Activated naive CD4-positive, alpha-beta T cell treated with anti-CD3 and anti-CD28 coated beads, Interleukin-2, amount 10 ng/mL, durations not matched to agents 7 days and 5 days (primary cell): Measurements from ENCODE around the gene MAN2C1.
"Not testable (repeated sequence)": the region's sequence is repeated elsewhere in the genome, so short reads cannot be mapped to it uniquely, and the experiment has no call there.

Source experiments
- CTCF ChIA-PET: fragments of 350-600 bp; sonication (Branson Sonifier 250); formaldehyde crosslinking; loops from one replicate; lab custom pipeline; 2021; ENCODE audit warnings: antibody characterized with exemption; lab: Charles Lee
- DNase-seq: peaks from one replicate; pipeline ENCODE4 v3.0.0-alpha.2; 2020
- H3K27ac Mint-ChIP-seq: one replicate; pipeline ENCODE4 v1.8.0; 2021; ENCODE audit warnings: mild to moderate bottlenecking, moderate library complexity, mixed read lengths
- H3K27me3 Mint-ChIP-seq: one replicate; pipeline ENCODE4 v1.8.0; 2021; ENCODE audit warnings: mild to moderate bottlenecking, mixed read lengths
- H3K36me3 Mint-ChIP-seq: one replicate; pipeline ENCODE4 v1.8.0; 2021; ENCODE audit warnings: mixed read lengths
- H3K4me1 Mint-ChIP-seq: one replicate; pipeline ENCODE4 v1.8.0; 2021; ENCODE audit warnings: mixed read lengths
- H3K4me3 Mint-ChIP-seq: one replicate; pipeline ENCODE4 v1.8.0; 2021; ENCODE audit warnings: mild to moderate bottlenecking, moderate library complexity, mixed read lengths
- H3K9me3 Mint-ChIP-seq: one replicate; pipeline ENCODE4 v1.8.0; 2021; ENCODE audit warnings: mixed read lengths

Gene MAN2C1

GRCh38 chr15:75347222-75348033 is 21.0 kb downstream of the MAN2C1 start:
- Mint-ChIP-seq H3K4me3 (peak overlapping the region; percentile 78), H3K36me3 (peaks cover 41% of the 10 kb centered on the region), H3K27ac (peak overlapping the region; percentile 56), H3K4me1 (peaks cover 40% of the 10 kb centered on the region), H3K27me3 (peaks cover 46% of the 10 kb centered on the region), H3K9me3 (peaks cover 19% of the 10 kb centered on the region)
- CTCF ChIA-PET = interaction anchor here (0.9 kb wide), 1 partner anchor 21 kb away, joined by 3 read pairs; the partner anchor contains the start of gene MAN2C1
- DNase-seq = peak; percentile 68

- H3K9me3 Mint-ChIP-seq = peaks cover 19% of the 10 kb centered on the region
- peak within 1 kb of the TSS; percentile 78 for H3K4me3 Mint-ChIP-seq
- H3K4me1 Mint-ChIP-seq = peaks cover 40% of the 10 kb centered on the region
- CTCF ChIA-PET = interaction anchor here (0.9 kb wide), 1 partner anchor 22 kb away, joined by 3 read pairs; the partner anchor contains the start of gene MAN2C1
- DNase-seq = no peak
- peaks cover 35% of the 10 kb centered on the region for H3K36me3 Mint-ChIP-seq
- peak within 1 kb of the TSS; percentile 56 for H3K27ac Mint-ChIP-seq
- peaks cover 46% of the 10 kb centered on the region for H3K27me3 Mint-ChIP-seq
Observed at GRCh38 chr15:75346796-75347221, 21.6 kb downstream of the MAN2C1 start, which contains the start of gene NEIL1. Gene NEIL1 (plus strand): TSS chr15:75347039. CDS start chr15:75348906, 1,867 bp downstream.

DNA sequence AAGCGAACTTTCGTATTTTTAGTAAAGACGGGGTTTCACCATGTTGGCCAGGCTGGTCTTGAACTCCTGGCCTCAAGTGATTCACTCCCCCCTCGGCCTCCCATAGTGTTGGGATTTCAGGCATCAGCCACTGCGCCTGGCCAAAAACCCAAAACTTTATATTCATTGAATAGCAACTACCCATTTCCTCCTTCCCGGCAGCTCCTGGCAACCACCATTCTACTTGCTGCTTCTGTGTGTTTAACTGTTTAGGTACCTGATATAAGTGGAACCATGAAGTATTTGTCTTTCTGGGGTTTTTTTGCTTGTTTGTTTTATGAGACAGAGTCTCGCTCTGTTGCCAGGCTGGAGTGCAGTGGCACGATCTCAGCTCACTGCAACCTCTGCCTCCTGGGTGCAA is 24.5 kb downstream of the MAN2C1 start:
- H3K9me3 Mint-ChIP-seq, CTCF ChIA-PET, H3K27ac Mint-ChIP-seq, H3K4me3 Mint-ChIP-seq, DNase-seq: not testable (repeated sequence)
- Mint-ChIP-seq H3K4me1 (peaks cover 16% of the 10 kb centered on the region), H3K27me3 (peaks cover 37% of the 10 kb centered on the region), H3K36me3 (peaks cover 15% of the 10 kb centered on the region)

DNA sequence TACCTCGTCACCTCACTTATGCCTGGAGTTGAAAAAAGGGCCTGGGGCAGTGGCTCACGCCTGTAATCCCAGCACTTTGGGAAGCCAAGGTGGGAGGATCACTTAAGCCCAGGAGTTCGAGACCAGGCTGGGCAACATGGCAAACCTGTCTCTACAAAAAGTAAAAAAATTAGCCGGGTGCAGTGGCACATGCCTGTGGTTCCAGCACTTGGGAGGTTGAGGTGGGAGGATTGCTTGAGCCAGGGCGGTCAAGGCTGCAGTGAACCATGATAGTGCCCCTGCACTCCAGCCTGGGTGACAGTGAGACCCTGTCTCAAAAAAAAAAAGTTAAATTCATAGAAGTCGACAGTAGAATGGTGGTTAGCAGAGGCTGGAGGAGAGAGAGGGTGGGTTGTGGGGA is 26.2 kb downstream of the MAN2C1 start:
- H3K4me3 Mint-ChIP-seq = no peak overlapping the region
- CTCF ChIA-PET = no interaction called here
- peaks cover 15% of the 10 kb centered on the region for H3K4me1 Mint-ChIP-seq
- no peak overlapping the region for H3K27ac Mint-ChIP-seq
- H3K36me3 Mint-ChIP-seq = peaks cover 10% of the 10 kb centered on the region
- H3K27me3 Mint-ChIP-seq = peaks cover 22% of the 10 kb centered on the region
- H3K9me3 Mint-ChIP-seq = no peaks in the 10 kb centered on the region
- DNase-seq = no peak

- Mint-ChIP-seq H3K27me3 (peaks cover 8% of the 10 kb centered on the region), H3K4me3 (no peak overlapping the region), H3K27ac (no peak overlapping the region), H3K4me1 (peaks cover 27% of the 10 kb centered on the region), H3K9me3 (no peaks in the 10 kb centered on the region), H3K36me3 (peaks cover 7% of the 10 kb centered on the region)
- peak; percentile 16 for DNase-seq
- CTCF ChIA-PET = no interaction called here
Observed at GRCh38 chr15:75339531-75340240, 28.7 kb downstream of the MAN2C1 start.

DNA sequence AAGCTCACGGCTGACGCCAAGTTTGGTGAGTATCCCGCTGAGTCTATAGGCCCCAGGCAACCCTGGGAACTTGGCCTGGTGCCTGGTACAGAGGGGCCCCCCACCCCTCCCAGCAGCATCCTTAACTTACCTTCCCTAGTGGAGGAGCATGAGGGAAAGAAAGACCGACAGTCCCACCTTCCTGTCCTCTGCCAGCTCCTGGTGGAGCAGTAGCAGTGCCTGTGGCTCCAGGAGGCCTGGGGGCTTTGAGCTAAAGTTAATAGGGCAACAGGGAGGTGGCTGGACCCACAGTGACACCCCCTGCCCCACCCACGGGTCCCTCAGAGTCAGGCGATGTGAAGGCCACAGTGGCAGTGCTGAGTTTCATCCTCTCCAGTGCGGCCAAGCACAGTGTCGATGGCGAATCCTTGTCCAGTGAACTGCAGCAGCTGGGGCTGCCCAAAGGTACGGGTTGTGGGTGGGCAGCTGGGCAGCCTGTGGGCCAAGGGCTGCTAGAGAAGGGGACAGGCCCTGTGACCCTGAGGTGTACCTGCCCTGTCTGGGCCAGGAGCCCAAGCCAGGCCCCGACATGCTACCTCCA is 29.7 kb downstream of the MAN2C1 start:
- DNase-seq = peak; percentile 18
- CTCF ChIA-PET = no interaction called here
- H3K4me3 Mint-ChIP-seq = no peak overlapping the region
- H3K27me3 Mint-ChIP-seq = peaks cover 5% of the 10 kb centered on the region
- peaks cover 29% of the 10 kb centered on the region for H3K4me1 Mint-ChIP-seq
- no peak overlapping the region for H3K27ac Mint-ChIP-seq
- peaks cover 7% of the 10 kb centered on the region for H3K36me3 Mint-ChIP-seq
- H3K9me3 Mint-ChIP-seq = no peaks in the 10 kb centered on the region

DNA sequence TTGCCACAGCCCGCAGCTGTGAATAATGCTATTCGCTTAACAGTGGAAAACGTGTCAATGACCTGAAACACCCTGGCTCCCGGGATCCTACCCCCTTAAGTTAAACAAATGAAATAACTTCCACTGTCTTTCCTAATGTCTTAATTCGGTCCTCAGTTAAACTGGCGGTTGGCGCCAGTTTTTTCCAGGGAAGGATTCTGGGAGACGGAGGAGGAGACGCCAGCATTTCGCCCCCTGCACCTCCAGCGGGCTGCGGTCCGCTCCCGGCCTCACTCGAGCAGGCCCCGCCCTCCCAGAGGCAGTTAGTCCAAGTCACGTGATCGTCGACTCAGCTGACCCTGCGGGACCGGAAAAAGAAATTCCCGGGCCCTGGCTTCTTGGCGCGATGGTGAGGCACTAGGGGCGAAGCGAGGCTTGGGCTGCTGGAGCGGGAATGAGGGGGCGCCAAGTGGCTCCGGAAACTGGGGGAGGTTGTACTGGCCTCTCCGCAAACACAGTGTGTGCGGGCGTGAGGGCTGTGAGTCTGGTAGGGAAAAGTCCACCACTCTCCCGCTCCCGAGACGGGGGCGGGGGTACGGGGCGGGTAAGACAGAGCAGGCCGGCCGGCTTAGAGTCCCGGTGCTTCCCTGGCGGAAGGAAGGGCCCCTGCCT is 32.6 kb downstream of the MAN2C1 start, which contains the start of gene COMMD4:
Gene COMMD4 (plus strand): TSS at position 359 of the 651 bp plus-strand sequence. CDS start 27 bp downstream, at position 386.
- Mint-ChIP-seq H3K36me3 (peaks cover 7% of the 10 kb centered on the region), H3K4me3 (peak within 1 kb of the TSS; percentile 98), H3K27ac (peak within 1 kb of the TSS; percentile 91), H3K9me3 (no peaks in the 10 kb centered on the region), H3K27me3 (peaks cover 8% of the 10 kb centered on the region), H3K4me1 (peaks cover 29% of the 10 kb centered on the region)
- peak; percentile 92 for DNase-seq
- CTCF ChIA-PET = interaction anchor here (0.9 kb wide), 1 partner anchor 32 kb away, joined by 3 read pairs; no protein-coding TSS in a partner anchor

GRCh38 chr15:75335313-75335704 is 33.1 kb downstream of the MAN2C1 start:
- CTCF ChIA-PET = interaction anchor here (0.9 to 1.3 kb wide), 2 partner anchors 33 to 34 kb away, joined by 3 to 4 read pairs; partner anchors contain the start of gene MAN2C1
- peaks cover 11% of the 10 kb centered on the region for H3K27me3 Mint-ChIP-seq
- H3K27ac Mint-ChIP-seq = no peak overlapping the region
- H3K36me3 Mint-ChIP-seq = peaks cover 7% of the 10 kb centered on the region
- no peak for DNase-seq
- peak overlapping the region; percentile 98 for H3K4me3 Mint-ChIP-seq
- H3K9me3 Mint-ChIP-seq = no peaks in the 10 kb centered on the region
- peaks cover 29% of the 10 kb centered on the region for H3K4me1 Mint-ChIP-seq

GRCh38 chr15:75333654-75334419 is 34.6 kb downstream of the MAN2C1 start:
- CTCF ChIA-PET = interaction anchor here (1.3 kb wide), 1 partner anchor 35 kb away, joined by 4 read pairs; the partner anchor contains the start of gene MAN2C1
- not testable (repeated sequence) for H3K36me3 Mint-ChIP-seq, H3K4me3 Mint-ChIP-seq, H3K27ac Mint-ChIP-seq, H3K9me3 Mint-ChIP-seq, DNase-seq
- H3K27me3 Mint-ChIP-seq = peaks cover 11% of the 10 kb centered on the region
- H3K4me1 Mint-ChIP-seq = peaks cover 29% of the 10 kb centered on the region

- not testable (repeated sequence) for H3K36me3 Mint-ChIP-seq, DNase-seq, H3K27ac Mint-ChIP-seq, H3K4me3 Mint-ChIP-seq, H3K9me3 Mint-ChIP-seq
- Mint-ChIP-seq H3K27me3 (peaks cover 21% of the 10 kb centered on the region), H3K4me1 (peaks cover 22% of the 10 kb centered on the region)
- CTCF ChIA-PET = interaction anchor here (0.9 kb wide), 1 partner anchor 36 kb away, joined by 4 read pairs; no protein-coding TSS in a partner anchor
Observed at GRCh38 chr15:75332093-75332492, 36.3 kb downstream of the MAN2C1 start.

DNA sequence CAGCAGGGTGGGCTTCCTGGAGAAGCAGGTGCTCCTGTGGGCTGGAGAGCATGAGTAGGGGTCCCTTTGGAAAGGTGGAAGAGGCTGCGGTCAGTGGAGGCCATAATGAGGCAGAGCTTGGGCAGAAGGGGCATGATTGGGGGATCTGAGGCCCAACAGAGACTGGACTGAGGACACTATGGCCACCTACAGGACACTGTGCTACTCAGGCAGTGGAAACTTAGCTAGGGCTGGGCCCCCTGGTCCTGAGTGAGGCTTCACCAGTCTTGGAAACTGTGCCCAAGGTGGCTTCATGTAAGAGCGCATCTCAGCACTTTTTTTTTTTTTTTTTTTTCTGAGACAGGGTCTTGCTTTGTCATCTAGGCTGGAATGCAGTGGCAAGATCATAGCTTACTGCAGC is 38.8 kb downstream of the MAN2C1 start:
- no peak for DNase-seq
- CTCF ChIA-PET = no interaction called here
- H3K4me1 Mint-ChIP-seq = peaks cover under 1% of the 10 kb centered on the region
- no peaks in the 10 kb centered on the region for H3K36me3 Mint-ChIP-seq
- H3K27ac Mint-ChIP-seq = no peak overlapping the region
- no peak overlapping the region for H3K4me3 Mint-ChIP-seq
- H3K9me3 Mint-ChIP-seq = no peaks in the 10 kb centered on the region
- peaks cover 21% of the 10 kb centered on the region for H3K27me3 Mint-ChIP-seq

DNA sequence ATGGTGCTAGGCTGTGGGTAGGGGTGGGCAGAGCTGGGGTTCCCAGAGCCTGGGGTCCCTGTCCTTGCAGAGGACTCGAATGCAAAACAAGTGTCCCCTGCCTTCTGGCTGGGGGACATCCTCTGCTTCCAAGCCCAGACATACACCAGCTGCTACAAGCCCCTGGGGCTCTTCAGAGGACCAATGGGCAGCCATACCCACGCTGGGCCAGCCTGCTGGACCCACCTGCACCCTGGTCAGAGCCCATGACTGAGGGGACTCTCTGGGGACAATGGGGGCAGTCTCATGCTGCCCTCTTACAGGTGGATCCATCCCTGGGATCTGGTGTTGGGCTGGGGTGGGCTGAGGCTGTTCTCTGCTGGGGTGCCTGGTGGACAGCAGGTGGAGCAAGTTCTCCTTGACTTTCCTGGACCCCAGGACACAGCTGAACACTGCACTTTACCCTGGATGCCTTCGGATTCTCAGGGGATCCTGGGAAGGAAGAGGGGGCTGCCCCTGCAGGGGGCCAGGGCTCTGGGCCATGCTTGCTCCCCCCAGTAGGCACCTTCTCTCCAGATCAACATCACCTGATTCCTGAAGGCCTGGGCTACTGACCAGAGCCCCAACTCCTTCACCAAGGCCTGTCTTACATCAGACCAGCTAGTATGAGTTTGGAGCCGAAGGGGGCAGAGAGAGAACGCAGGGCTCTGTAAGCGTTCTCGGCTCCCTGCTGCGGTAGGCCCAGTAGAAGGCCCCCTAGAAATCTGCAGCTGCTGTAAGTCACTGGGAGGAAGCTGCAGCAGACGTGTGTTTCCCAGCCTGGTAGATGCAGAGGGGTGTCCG is 39.7 kb downstream of the MAN2C1 start:
- no peaks in the 10 kb centered on the region for H3K9me3 Mint-ChIP-seq

More for the DNA sequence above, 39.7 kb downstream of the MAN2C1 start:
- CTCF ChIA-PET = no interaction called here
- Mint-ChIP-seq H3K27ac (no peak overlapping the region), H3K4me3 (no peak overlapping the region), H3K36me3 (no peaks in the 10 kb centered on the region), H3K27me3 (peaks cover 27% of the 10 kb centered on the region), H3K4me1 (no peaks in the 10 kb centered on the region)
- DNase-seq = no peak
